K562 (cell line): Measurements from ENCODE around the gene JADE2. TPM values are rescaled to one million over a fixed set of nuclear protein-coding genes. Genes with fewer than 3 reads are reported as not detected.

ENCODE experiments used
- ATAC-seq: fragments of 200-7000 bp; cut with Tn5 transposase; 3 replicates; pipeline ENCODE4 v1.9.1; 2020; ENCODE audit warnings: moderate library complexity
- BruUV-seq: library from RNA; stranded (reverse); fragments of 400-500 nt; replicated peaks from 2 replicates; lab custom pipeline; 2021; lab: Mats Ljungman, UMichigan
- CTCF ChIA-PET: fragments of 300-600 bp; formaldehyde crosslinking; extraction: SDS; loops from one replicate; lab custom pipeline; 2021; ENCODE audit warnings: low intra/inter-chr PET ratio; lab: Yijun Ruan, JAX
- POLR2A ChIA-PET: fragments of 300-600, 350-650 bp; sonication (Branson Sonifier 250); formaldehyde crosslinking; extraction: SDS; loops from one replicate; lab custom pipeline; 2021; ENCODE audit warnings: antibody characterized with exemption, inconsistent platforms; lab: Yijun Ruan, JAX
- DNase-seq, 4 experiments: peaks; one replicate each; pipeline versions ENCODE4 v3.0.0 to v3.0.0-alpha.2; 2011 to 2018; ENCODE audit warnings: low spot score in 3 of 4, mixed read lengths in 3 of 4; ENCODE audit errors: extremely low read depth in 1 of 4
- FAIRE-seq: peaks from 2 replicates; lab custom pipeline; 2011; peaks lifted over from hg19 to GRCh38; lab: Jason Lieb, UNC
- H2AFZ ChIP-seq: 2 replicates; pipeline ENCODE4 v1.6.0; 2011; ENCODE audit warnings: low read depth, low read length, control low read depth, inconsistent platforms
- H3K27ac ChIP-seq: fragments of 200-600 bp; 3 replicates; pipeline ENCODE4 v1.8.0; 2011; ENCODE audit warnings: low read depth, mild to moderate bottlenecking, control low read depth, inconsistent platforms, low read length, moderate library complexity, mixed read lengths; ENCODE audit errors: extremely low read depth
- H3K27me3 ChIP-seq, 2 experiments: fragments of 300-600 bp in 1 of 2; 2 replicates in 1 of 2; 3 replicates in 1 of 2; pipeline versions ENCODE4 v1.6.0 to v1.8.0; 2011; ENCODE audit warnings: inconsistent platforms in 2 of 2, low read length in 2 of 2, mild to moderate bottlenecking in 1 of 2, mixed read lengths in 1 of 2, moderate library complexity in 1 of 2; ENCODE audit not compliant: control insufficient read depth in 2 of 2, insufficient read depth in 2 of 2
- H3K36me3 ChIP-seq: fragments of 300-600 bp; 3 replicates; pipeline ENCODE4 v1.8.0; 2011; ENCODE audit warnings: mild to moderate bottlenecking, low read length, inconsistent platforms; ENCODE audit not compliant: control insufficient read depth, insufficient read depth
- H3K4me1 ChIP-seq, 2 experiments: fragments of 200-600 bp in 1 of 2; replicated peaks in 1 of 2; 2 replicates in 1 of 2; 3 replicates in 1 of 2; pipeline versions ENCODE4 v1.5.1 to v1.8.0; 2011; ENCODE audit warnings: inconsistent platforms in 2 of 2, low read length in 2 of 2, mild to moderate bottlenecking in 1 of 2, mixed read lengths in 1 of 2, moderate library complexity in 1 of 2; ENCODE audit not compliant: control insufficient read depth in 2 of 2, insufficient read depth in 2 of 2
- H3K4me2 ChIP-seq: 2 replicates; pipeline ENCODE4 v1.6.1; 2011; ENCODE audit warnings: low read length, control low read depth, inconsistent platforms, mixed read lengths; ENCODE audit not compliant: insufficient read depth
- H3K4me3 ChIP-seq: fragments of 200-600 bp; sonication (generic), shearing (Covaris generic); 2 replicates; pipeline ENCODE4 v1.5.1; 2016; ENCODE audit warnings: control low read depth, inconsistent platforms
- H3K79me2 ChIP-seq: fragments of 200-600 bp; 3 replicates; pipeline ENCODE4 v1.8.0; 2011; ENCODE audit warnings: low read length, inconsistent platforms; ENCODE audit not compliant: control insufficient read depth, insufficient read depth
- H3K9ac ChIP-seq, 2 experiments: 2 replicates each; pipeline versions ENCODE4 v1.6.0 to v1.6.1; 2011; ENCODE audit warnings: low read depth in 2 of 2, low read length in 2 of 2, control low read depth in 1 of 2, inconsistent platforms in 1 of 2, mild to moderate bottlenecking in 1 of 2, mixed read lengths in 1 of 2; ENCODE audit not compliant: insufficient read depth in 1 of 2
- H3K9me1 ChIP-seq: one replicate; pipeline ENCODE4 v1.6.0; 2011; ENCODE audit warnings: inconsistent platforms, mild to moderate bottlenecking, low read length, moderate library complexity; ENCODE audit not compliant: control insufficient read depth, insufficient read depth
- H3K9me3 ChIP-seq: replicated peaks from 2 replicates; pipeline ENCODE4 v1.5.1; 2011; ENCODE audit warnings: low read depth, low read length, inconsistent platforms; ENCODE audit not compliant: control insufficient read depth, insufficient read depth
- H4K20me1 ChIP-seq: replicated peaks from 2 replicates; pipeline ENCODE4 v1.6.1; 2011; ENCODE audit warnings: low read length, inconsistent platforms, mixed read lengths; ENCODE audit not compliant: control insufficient read depth, insufficient read depth
- NCOR1 ChIP-seq: fragments of 450-650 bp; IDR thresholded peaks from 2 replicates; pipeline ENCODE4 v1.6.1; 2016; ENCODE audit warnings: mild to moderate bottlenecking, moderate library complexity
- NR1H2 ChIP-seq: sonication (generic); formaldehyde crosslinking; IDR thresholded peaks from 2 replicates; pipeline ENCODE4 v1.4.0; 2020; ENCODE audit warnings: mild to moderate bottlenecking, missing genetic modification reagents
- NR2C2 ChIP-seq, 2 experiments: fragments of 200-800 bp in 1 of 2; sonication (Bioruptor generic) in 1 of 2; sonication (generic) in 1 of 2; formaldehyde crosslinking in 1 of 2; IDR thresholded peaks; 2 replicates each; pipeline versions ENCODE4 v1.6.1 to v1.8.0; 2016 to 2022; ENCODE audit warnings: mild to moderate bottlenecking in 1 of 2, missing compliant biosample characterization in 1 of 2, missing genetic modification characterization in 1 of 2, missing genetic modification reagents in 1 of 2
- NR4A1 ChIP-seq, 2 experiments: fragments of 250-450 bp in 1 of 2; fragments of 450-650 bp in 1 of 2; sonication (Bioruptor Pico) in 1 of 2; IDR thresholded peaks; 2 replicates each; pipeline versions ENCODE4 v1.4.0 to v1.6.1; 2016 to 2020; ENCODE audit warnings: mild to moderate bottlenecking in 2 of 2, missing compliant biosample characterization in 1 of 2, missing genetic modification characterization in 1 of 2, moderate library complexity in 1 of 2
- PHB ChIP-seq: fragments of 250-450 bp; sonication (Bioruptor Pico); IDR thresholded peaks from 2 replicates; pipeline ENCODE4 v1.5.0; 2021
- RFX1 ChIP-seq: fragments of 450-650 bp; IDR thresholded peaks from 2 replicates; pipeline ENCODE4 v1.6.1; 2016; ENCODE audit warnings: mild to moderate bottlenecking, moderate library complexity
- ZBTB7A ChIP-seq: IDR thresholded peaks from 2 replicates; pipeline ENCODE4 v1.6.1; 2011; ENCODE audit warnings: low read depth, mild to moderate bottlenecking, low read length, moderate library complexity, borderline replicate concordance; ENCODE audit not compliant: control insufficient read depth
- ZKSCAN3 ChIP-seq: fragments of 250-450 bp; sonication (Bioruptor Pico); IDR thresholded peaks from 2 replicates; pipeline ENCODE4 v1.4.0; 2020
- ZNF224 ChIP-seq: sonication (generic); formaldehyde crosslinking; IDR thresholded peaks from 2 replicates; pipeline ENCODE4 v1.8.0; 2022; ENCODE audit warnings: mild to moderate bottlenecking, missing genetic modification reagents
- WGBS: fragments of 100-300 bp; shearing (Covaris generic); methylation state at CpG from one replicate; pipeline ENCODE4 v1.1.6; 2016; ENCODE audit warnings: low coverage, mixed read lengths; ENCODE audit not compliant: insufficient coverage; ENCODE audit errors: missing lambda C conversion rate; 5-methylcytosine and 5-hydroxymethylcytosine counted together
- in situ Hi-C: fragments of 300-500 bp; cut with MboI; formaldehyde crosslinking; loops from 4 replicates; pipeline ENCODE4 v1.15.0; 2018; ENCODE audit warnings: inconsistent platforms, mixed read lengths
- intact Hi-C: fragments of 100-400 bp; cut with micrococcal nuclease; formaldehyde crosslinking; loops from 2 replicates; pipeline ENCODE4 v1.14.2; 2022
- polyA plus RNA-seq, 8 experiments: library from polyadenylated mRNA; depleted of rRNA in 4 of 8; stranded (reverse) in 5 of 8; unstranded in 3 of 8; fragments of >200 nt; fragmentation: Nextera tagmentation in 2 of 8; fragmentation: Illumina TruSeq in 1 of 8; extraction: Ambion mirVana in 2 of 8; extraction: Trizol in 1 of 8; gene quantifications; 2 replicates each; pipeline versions ENCODE4 v1.2.1 to v1.2.3, GENCODE V29; 2011 to 2014; ENCODE audit warnings: inconsistent platforms in 1 of 8, missing spikeins in 1 of 8
- total RNA-seq, 7 experiments: library from RNA; depleted of rRNA in 6 of 7; stranded (reverse); fragments of >200 nt in 6 of 7; fragmentation: Illumina TruSeq in 2 of 7; extraction: Trizol in 2 of 7; gene quantifications; 2 replicates each; pipeline versions ENCODE4 v1.2.1 to v1.2.3, GENCODE V29; 2011 to 2021; ENCODE audit warnings: low replicate concordance in 1 of 7
- TF ChIP-seq, protein P1 (sequence below): fragments of 200-800 bp; sonication (Bioruptor generic); IDR thresholded peaks from 2 replicates; pipeline ENCODE4 v1.6.1; 2017; ENCODE audit warnings: missing genetic modification characterization, missing compliant biosample characterization
- TF ChIP-seq, protein P2 (sequence below): fragments of 450-650 bp; conservative IDR thresholded peaks from 2 replicates; pipeline ENCODE4 v1.6.1; 2016; ENCODE audit warnings: missing genetic modification characterization, low read depth, mild to moderate bottlenecking, control low read depth, missing compliant biosample characterization
- TF ChIP-seq, protein P3 (sequence below): fragments of 250-450 bp; sonication (Bioruptor Pico); IDR thresholded peaks from 2 replicates; pipeline ENCODE4 v1.5.0; 2020; ENCODE audit warnings: mild to moderate bottlenecking, borderline replicate concordance
- TF ChIP-seq, protein P4 (sequence below): fragments of 450-650 bp; IDR thresholded peaks from 2 replicates; pipeline ENCODE4 v1.6.1; 2016

JADE2 gene
- total and polyA plus RNA-seq, 9 of the 15 experiments (the other 6 are each of a cell fraction or from before 2014, with no cell fraction given), result 0.50 to 23.3 (median 9.1) TPM

DNA sequence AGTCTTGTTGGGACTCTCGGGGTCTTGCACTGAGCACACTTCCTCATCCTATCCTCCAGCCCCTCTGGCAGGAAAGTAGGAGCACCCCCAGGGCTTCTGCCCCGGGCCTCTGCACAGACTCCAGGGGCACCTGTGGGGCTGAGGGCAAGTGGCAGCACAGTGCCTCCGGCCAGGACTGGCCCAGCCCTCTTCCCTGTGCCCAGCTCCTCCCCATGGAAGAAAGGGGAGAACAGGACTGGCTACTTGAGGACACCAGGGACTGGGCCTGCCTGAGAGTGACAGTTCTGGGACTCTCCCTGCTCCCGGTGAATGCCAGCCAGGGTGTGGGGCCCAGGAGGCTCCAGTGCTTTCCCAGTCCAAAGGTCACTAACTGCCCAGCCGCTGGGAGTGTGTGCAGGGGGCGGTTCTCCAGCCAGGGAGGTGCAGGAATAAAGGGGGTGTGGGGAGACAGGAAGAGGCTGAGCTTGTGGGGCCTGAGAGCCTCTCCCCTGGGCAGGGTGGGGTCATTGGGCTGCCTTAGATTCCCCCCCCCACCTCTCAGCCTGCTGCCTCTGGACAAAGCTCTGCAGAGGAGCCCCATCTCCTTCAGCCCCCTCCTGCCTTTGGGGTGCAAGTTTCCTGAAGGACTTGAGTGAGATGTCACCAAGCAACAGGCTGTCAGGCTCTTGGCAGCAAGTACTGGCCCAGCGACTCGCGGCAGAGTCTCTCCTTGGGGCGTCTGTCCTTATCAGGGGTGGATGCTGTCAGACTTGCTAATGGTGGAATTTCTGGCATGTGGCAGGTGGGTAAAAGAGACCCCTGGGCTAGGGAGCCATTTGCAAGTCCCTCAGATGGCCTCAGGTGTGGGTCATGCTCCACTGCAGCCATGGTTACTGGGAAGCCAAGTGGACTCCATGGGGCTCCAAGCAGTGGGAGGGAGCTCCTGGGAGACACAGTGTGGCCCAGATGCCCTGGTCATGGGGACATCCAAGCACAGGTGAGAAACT, 19.1 kb upstream of the JADE2 start:
- Histone ChIP-seq H3K4me2 (peak overlapping the region; percentile 31), H3K27me3 (no peaks in the 10 kb centered on the region), H3K9me1 (no peaks in the 10 kb centered on the region), H3K36me3 (no peaks in the 10 kb centered on the region), H2AFZ (peak overlapping the region; percentile 87), H3K4me3 (no peak overlapping the region), H3K4me1 (peaks cover 34 to 56% of the 10 kb centered on the region in 2 experiments), H4K20me1 (no peaks in the 10 kb centered on the region), H3K9me3 (no peaks in the 10 kb centered on the region), H3K9ac (peak overlapping the region in 1 of 2 experiments; percentile 83; a peak in 2 of 4 replicates), H3K27ac (peak overlapping the region; percentile 42; the same call in 1 of the 3 replicates), H3K79me2 (no peaks in the 10 kb centered on the region)
- peak; percentile 64 for ATAC-seq
- DNase-seq, result peak; percentile 36 to 66 (median 64)
- ChIA-PET POLR2A (interaction anchor here (0.5 to 1.3 kb wide), 5 partner anchors 8 to 201 kb away, joined by 3 to 4 read pairs (median 3); no protein-coding TSS in a partner anchor), CTCF (no interaction called here)
- in situ Hi-C loops, result no loop called here
- WGBS, result 25% methylated on average over 10 of the region's 10 CpGs
- intact Hi-C loops, result no loop called here
- no peak for FAIRE-seq
- no TSS peak for BruUV-seq
- no peak for TF ChIP-seq NR2C2 (CRISPR knock-in tag; IDR thresholded peaks at IDR 0.05)
- 0 out of 2 replicates have a peak, but pooled peaks have one; percentile 18 for TF ChIP-seq NR2C2 (tag; IDR thresholded peaks at IDR 0.05)
- TF ChIP-seq NR1H2 (CRISPR knock-in tag), result no peak
- TF ChIP-seq, protein P1, sequence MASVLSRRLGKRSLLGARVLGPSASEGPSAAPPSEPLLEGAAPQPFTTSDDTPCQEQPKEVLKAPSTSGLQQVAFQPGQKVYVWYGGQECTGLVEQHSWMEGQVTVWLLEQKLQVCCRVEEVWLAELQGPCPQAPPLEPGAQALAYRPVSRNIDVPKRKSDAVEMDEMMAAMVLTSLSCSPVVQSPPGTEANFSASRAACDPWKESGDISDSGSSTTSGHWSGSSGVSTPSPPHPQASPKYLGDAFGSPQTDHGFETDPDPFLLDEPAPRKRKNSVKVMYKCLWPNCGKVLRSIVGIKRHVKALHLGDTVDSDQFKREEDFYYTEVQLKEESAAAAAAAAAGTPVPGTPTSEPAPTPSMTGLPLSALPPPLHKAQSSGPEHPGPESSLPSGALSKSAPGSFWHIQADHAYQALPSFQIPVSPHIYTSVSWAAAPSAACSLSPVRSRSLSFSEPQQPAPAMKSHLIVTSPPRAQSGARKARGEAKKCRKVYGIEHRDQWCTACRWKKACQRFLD, result peak; percentile 58; the same call in 1 of the 2 replicates
- TF ChIP-seq NCOR1, result no peak
- TF ChIP-seq PHB (CRISPR knock-in tag), result no peak
- TF ChIP-seq ZBTB7A, result peak; percentile 13; the same call in 1 of the 2 replicates
- TF ChIP-seq NR4A1 (CRISPR knock-in tag; IDR thresholded peaks at IDR 0.05), result peak; percentile 69; the same call in 1 of the 2 replicates
- TF ChIP-seq NR4A1 (tag; IDR thresholded peaks at IDR 0.05), result no peak
- no peak for TF ChIP-seq ZNF224 (CRISPR knock-in tag)
- TF ChIP-seq, protein P2, sequence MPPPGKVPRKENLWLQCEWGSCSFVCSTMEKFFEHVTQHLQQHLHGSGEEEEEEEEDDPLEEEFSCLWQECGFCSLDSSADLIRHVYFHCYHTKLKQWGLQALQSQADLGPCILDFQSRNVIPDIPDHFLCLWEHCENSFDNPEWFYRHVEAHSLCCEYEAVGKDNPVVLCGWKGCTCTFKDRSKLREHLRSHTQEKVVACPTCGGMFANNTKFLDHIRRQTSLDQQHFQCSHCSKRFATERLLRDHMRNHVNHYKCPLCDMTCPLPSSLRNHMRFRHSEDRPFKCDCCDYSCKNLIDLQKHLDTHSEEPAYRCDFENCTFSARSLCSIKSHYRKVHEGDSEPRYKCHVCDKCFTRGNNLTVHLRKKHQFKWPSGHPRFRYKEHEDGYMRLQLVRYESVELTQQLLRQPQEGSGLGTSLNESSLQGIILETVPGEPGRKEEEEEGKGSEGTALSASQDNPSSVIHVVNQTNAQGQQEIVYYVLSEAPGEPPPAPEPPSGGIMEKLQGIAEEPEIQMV (tag), result no peak
- TF ChIP-seq, protein P3, sequence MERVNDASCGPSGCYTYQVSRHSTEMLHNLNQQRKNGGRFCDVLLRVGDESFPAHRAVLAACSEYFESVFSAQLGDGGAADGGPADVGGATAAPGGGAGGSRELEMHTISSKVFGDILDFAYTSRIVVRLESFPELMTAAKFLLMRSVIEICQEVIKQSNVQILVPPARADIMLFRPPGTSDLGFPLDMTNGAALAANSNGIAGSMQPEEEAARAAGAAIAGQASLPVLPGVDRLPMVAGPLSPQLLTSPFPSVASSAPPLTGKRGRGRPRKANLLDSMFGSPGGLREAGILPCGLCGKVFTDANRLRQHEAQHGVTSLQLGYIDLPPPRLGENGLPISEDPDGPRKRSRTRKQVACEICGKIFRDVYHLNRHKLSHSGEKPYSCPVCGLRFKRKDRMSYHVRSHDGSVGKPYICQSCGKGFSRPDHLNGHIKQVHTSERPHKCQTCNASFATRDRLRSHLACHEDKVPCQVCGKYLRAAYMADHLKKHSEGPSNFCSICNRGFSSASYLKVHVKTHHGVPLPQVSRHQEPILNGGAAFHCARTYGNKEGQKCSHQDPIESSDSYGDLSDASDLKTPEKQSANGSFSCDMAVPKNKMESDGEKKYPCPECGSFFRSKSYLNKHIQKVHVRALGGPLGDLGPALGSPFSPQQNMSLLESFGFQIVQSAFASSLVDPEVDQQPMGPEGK (CRISPR knock-in tag), result no peak
- TF ChIP-seq RFX1, result peak; percentile 51
- TF ChIP-seq, protein P4, sequence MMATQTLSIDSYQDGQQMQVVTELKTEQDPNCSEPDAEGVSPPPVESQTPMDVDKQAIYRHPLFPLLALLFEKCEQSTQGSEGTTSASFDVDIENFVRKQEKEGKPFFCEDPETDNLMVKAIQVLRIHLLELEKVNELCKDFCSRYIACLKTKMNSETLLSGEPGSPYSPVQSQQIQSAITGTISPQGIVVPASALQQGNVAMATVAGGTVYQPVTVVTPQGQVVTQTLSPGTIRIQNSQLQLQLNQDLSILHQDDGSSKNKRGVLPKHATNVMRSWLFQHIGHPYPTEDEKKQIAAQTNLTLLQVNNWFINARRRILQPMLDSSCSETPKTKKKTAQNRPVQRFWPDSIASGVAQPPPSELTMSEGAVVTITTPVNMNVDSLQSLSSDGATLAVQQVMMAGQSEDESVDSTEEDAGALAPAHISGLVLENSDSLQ, result peak; percentile 57
- peak; percentile 52; the same call in 1 of the 2 replicates for TF ChIP-seq ZKSCAN3 (CRISPR knock-in tag)
